H1 (cell line): ENCODE measurements around the gene CREB3L4. TPM values are rescaled to one million over a fixed set of nuclear protein-coding genes. Genes with fewer than 3 reads are reported as not detected.

Source experiments
- CTCF ChIA-PET: fragments of 300-600 bp; sonication (Branson Sonifier 250); formaldehyde crosslinking; loops from one replicate; lab custom pipeline; 2021; ENCODE audit not compliant: partially characterized antibody; lab: Charles Lee
- POLR2A ChIA-PET: fragments of 300-600 bp; sonication (Branson Sonifier 250); formaldehyde crosslinking; loops from one replicate; lab custom pipeline; 2021; ENCODE audit warnings: inconsistent platforms; ENCODE audit not compliant: partially characterized antibody; lab: Charles Lee
- DNase-seq, 2 experiments: peaks; one replicate each; pipeline versions ENCODE4 v3.0.0 to v3.0.0-alpha.2; 2010 to 2022; ENCODE audit warnings: low spot score in 2 of 2, low read depth in 1 of 2, mixed read lengths in 1 of 2
- FAIRE-seq: peaks from 2 replicates; lab custom pipeline; 2011; peaks lifted over from hg19 to GRCh38; lab: Jason Lieb, UNC
- H2AFZ ChIP-seq: 2 replicates; pipeline ENCODE4 v1.8.1; 2012; ENCODE audit warnings: low read length, inconsistent platforms
- H2AK5ac ChIP-seq: 2 replicates; pipeline ENCODE4 v1.6.1; 2013; ENCODE audit warnings: low read depth, low read length
- H2BK120ac ChIP-seq: replicated peaks from 2 replicates; pipeline ENCODE3; 2013; ENCODE audit warnings: low read depth, low read length, inconsistent platforms
- H2BK12ac ChIP-seq: 2 replicates; pipeline ENCODE4 v1.6.1; 2013; ENCODE audit warnings: low read depth, low read length
- H2BK15ac ChIP-seq: 2 replicates; pipeline ENCODE4 v1.6.1; 2013; ENCODE audit warnings: low read length
- H2BK20ac ChIP-seq: 2 replicates; pipeline ENCODE4 v1.6.1; 2013; ENCODE audit warnings: low read length
- H2BK5ac ChIP-seq: 2 replicates; pipeline ENCODE4 v1.6.1; 2013; ENCODE audit warnings: low read depth, low read length
- H3K14ac ChIP-seq: 2 replicates; pipeline ENCODE4 v1.6.1; 2013; ENCODE audit warnings: inconsistent platforms; ENCODE audit not compliant: insufficient read length
- H3K18ac ChIP-seq: 2 replicates; pipeline ENCODE4 v1.6.1; 2013; ENCODE audit warnings: low read length; ENCODE audit errors: extremely low read depth
- H3K23ac ChIP-seq: 2 replicates; pipeline ENCODE4 v1.6.1; 2013; ENCODE audit warnings: inconsistent platforms; ENCODE audit not compliant: insufficient read length
- H3K23me2 ChIP-seq: 2 replicates; pipeline ENCODE4 v1.6.1; 2013; ENCODE audit warnings: low read depth, low read length
- H3K27ac ChIP-seq: 2 replicates; pipeline ENCODE4 v1.6.1; 2011; ENCODE audit warnings: low read depth, low read length, inconsistent platforms
- H3K27me3 ChIP-seq, 4 experiments: replicated peaks in 1 of 4; 1 replicate in 1 of 4; 2 replicates in 3 of 4; pipeline versions ENCODE4 v1.6.1 to v1.8.1; 2011 to 2013; ENCODE audit warnings: low read length in 3 of 4, mild to moderate bottlenecking in 3 of 4, inconsistent platforms in 2 of 4, mixed read lengths in 2 of 4, moderate library complexity in 1 of 4; ENCODE audit not compliant: control insufficient read depth in 3 of 4, insufficient read depth in 3 of 4; ENCODE audit errors: extremely low read depth in 1 of 4
- H3K36me3 ChIP-seq, 4 experiments: 2 replicates each; pipeline versions ENCODE4 v1.6.1 to v1.8.1; 2011 to 2013; ENCODE audit warnings: mild to moderate bottlenecking in 4 of 4, low read length in 3 of 4, moderate library complexity in 2 of 4, control low read depth in 1 of 4, inconsistent platforms in 1 of 4; ENCODE audit not compliant: insufficient read depth in 4 of 4, control insufficient read depth in 2 of 4
- H3K4ac ChIP-seq: replicated peaks from 2 replicates; pipeline ENCODE3; 2013; ENCODE audit warnings: low read length, low read depth, mixed read lengths, inconsistent platforms; ENCODE audit not compliant: insufficient read length
- H3K4me1 ChIP-seq, 4 experiments: replicated peaks in 1 of 4; 1 replicate in 1 of 4; 2 replicates in 3 of 4; pipeline versions ENCODE4 v1.6.1 to v1.8.1; 2011 to 2013; ENCODE audit warnings: low read length in 3 of 4, inconsistent platforms in 2 of 4, mixed read lengths in 1 of 4; ENCODE audit not compliant: insufficient read depth in 4 of 4, control insufficient read depth in 3 of 4
- H3K4me2 ChIP-seq, 2 experiments: 2 replicates each; pipeline versions ENCODE4 v1.6.1 to v1.8.1; 2011 to 2013; ENCODE audit warnings: low read depth in 2 of 2, low read length in 2 of 2, control low read depth in 1 of 2, inconsistent platforms in 1 of 2, mild to moderate bottlenecking in 1 of 2; ENCODE audit not compliant: insufficient read depth in 1 of 2
- H3K4me3 ChIP-seq, 4 experiments: fragments of 200-600, 300-600 bp in 1 of 4; sonication (generic), shearing (Covaris generic), sonication (Bioruptor Twin) in 1 of 4; 2 replicates each; pipeline versions ENCODE4 v1.5.1 to v1.8.1; 2011 to 2016; ENCODE audit warnings: low read length in 4 of 4, low read depth in 3 of 4, control low read depth in 2 of 4, inconsistent platforms in 2 of 4, mild to moderate bottlenecking in 2 of 4, mixed read lengths in 1 of 4, moderate library complexity in 1 of 4; ENCODE audit not compliant: insufficient read depth in 2 of 4; ENCODE audit errors: extremely low read depth in 1 of 4
- H3K56ac ChIP-seq: replicated peaks from 2 replicates; pipeline ENCODE3; 2013; ENCODE audit warnings: low read depth, mild to moderate bottlenecking, mixed read lengths, low read length, inconsistent platforms; ENCODE audit not compliant: insufficient read length
- H3K79me1 ChIP-seq: 2 replicates; pipeline ENCODE4 v1.6.1; 2013; ENCODE audit warnings: low read depth, low read length, control low read depth
- H3K79me2 ChIP-seq, 2 experiments: 2 replicates each; pipeline versions ENCODE4 v1.6.1 to v1.8.1; 2012 to 2013; ENCODE audit warnings: low read length in 2 of 2, mild to moderate bottlenecking in 2 of 2, inconsistent platforms in 1 of 2; ENCODE audit not compliant: insufficient read depth in 2 of 2, control insufficient read depth in 1 of 2
- H3K9ac ChIP-seq, 4 experiments: replicated peaks in 1 of 4; 1 replicate in 1 of 4; 2 replicates in 3 of 4; pipeline versions ENCODE4 v1.6.1 to v1.8.1; 2011 to 2013; ENCODE audit warnings: low read depth in 3 of 4, low read length in 3 of 4, control low read depth in 2 of 4, mild to moderate bottlenecking in 2 of 4, moderate library complexity in 2 of 4, inconsistent platforms in 1 of 4; ENCODE audit errors: extremely low read depth in 1 of 4
- H3K9me3 ChIP-seq, 2 experiments: 2 replicates each; pipeline versions ENCODE4 v1.6.1 to v1.8.1; 2012 to 2013; ENCODE audit warnings: mild to moderate bottlenecking in 2 of 2, moderate library complexity in 2 of 2, control low read depth in 1 of 2, inconsistent platforms in 1 of 2, low read depth in 1 of 2, low read length in 1 of 2, mixed read lengths in 1 of 2; ENCODE audit not compliant: insufficient read depth in 2 of 2
- H4K20me1 ChIP-seq, 2 experiments: replicated peaks in 1 of 2; 2 replicates each; pipeline versions ENCODE3 to v1.8.1; 2011 to 2013; ENCODE audit warnings: inconsistent platforms in 2 of 2, low read length in 2 of 2, mild to moderate bottlenecking in 1 of 2; ENCODE audit not compliant: insufficient read depth in 2 of 2, control insufficient read depth in 1 of 2
- H4K5ac ChIP-seq: 2 replicates; pipeline ENCODE4 v1.6.1; 2013; ENCODE audit warnings: low read length, low read depth, mixed read lengths, inconsistent platforms; ENCODE audit not compliant: insufficient read length
- H4K8ac ChIP-seq: 2 replicates; pipeline ENCODE4 v1.8.0; 2013; ENCODE audit warnings: mild to moderate bottlenecking, moderate library complexity, low read length, inconsistent platforms; ENCODE audit not compliant: insufficient read depth; ENCODE audit errors: extremely low read depth
- H4K91ac ChIP-seq: replicated peaks from 2 replicates; pipeline ENCODE3; 2013; ENCODE audit warnings: low read length, mixed read lengths, inconsistent platforms; ENCODE audit not compliant: insufficient read length
- CHD2 ChIP-seq: IDR thresholded peaks from 2 replicates; pipeline ENCODE4 v1.6.1; 2012; ENCODE audit warnings: low read length, improper control_type of control experiment
- CTCF ChIP-seq, 3 experiments: IDR thresholded peaks; 1 replicate in 2 of 3; 2 replicates in 1 of 3; pipeline versions ENCODE4 v1.5.1 to v1.6.1; 2011; ENCODE audit warnings: low read length in 3 of 3, mild to moderate bottlenecking in 3 of 3, inconsistent platforms in 2 of 3, low read depth in 1 of 3, moderate library complexity in 1 of 3; ENCODE audit not compliant: insufficient read depth in 1 of 3; ENCODE audit errors: control extremely low read depth in 1 of 3
- EGR1 ChIP-seq: IDR thresholded peaks from 2 replicates; pipeline ENCODE4 v1.6.1; 2011; ENCODE audit warnings: low read depth, low read length, borderline replicate concordance
- GABPA ChIP-seq: IDR thresholded peaks from 2 replicates; pipeline ENCODE4 v1.6.1; 2011; ENCODE audit warnings: mild to moderate bottlenecking, low read length, moderate library complexity, borderline replicate concordance; ENCODE audit not compliant: insufficient read depth
- JUN ChIP-seq: IDR thresholded peaks from 2 replicates; pipeline ENCODE4 v1.6.1; 2011; ENCODE audit warnings: low read depth, mild to moderate bottlenecking, improper control_type of control experiment, low read length
- KDM1A ChIP-seq: fragments of 200-600, 300-600 bp; sonication (generic); IDR thresholded peaks from 2 replicates; pipeline ENCODE4 v1.7.1; 2016; ENCODE audit warnings: mild to moderate bottlenecking, low read length, borderline replicate concordance
- NRF1 ChIP-seq: IDR thresholded peaks from 2 replicates; pipeline ENCODE4 v1.6.1; 2011; ENCODE audit warnings: mild to moderate bottlenecking, low read depth, low read length, improper control_type of control experiment
- PHF8 ChIP-seq: fragments of 200-600 bp; sonication (generic); conservative IDR thresholded peaks from 2 replicates; pipeline ENCODE4 v1.7.1; 2012; ENCODE audit warnings: low read depth, mild to moderate bottlenecking, inconsistent platforms, low read length, moderate library complexity
- TEAD4 ChIP-seq: IDR thresholded peaks from 2 replicates; pipeline ENCODE4 v1.6.1; 2012; ENCODE audit warnings: low read depth, low read length, inconsistent platforms, mixed read lengths
- WGBS, 2 experiments: shearing (Covaris generic) in 1 of 2; methylation state at CpG; one replicate each; pipeline versions ENCODE4 v1.1.6 to v1.1.7; 2013 to 2015; ENCODE audit warnings: low lambda C conversion rate in 2 of 2, mixed read lengths in 2 of 2, inconsistent platforms in 1 of 2, low coverage in 1 of 2, missing lambda C conversion rate in 1 of 2; ENCODE audit not compliant: insufficient replicate concordance in 2 of 2, insufficient coverage in 1 of 2, insufficient read length in 1 of 2; ENCODE audit errors: extremely low coverage in 1 of 2, missing lambda C conversion rate in 1 of 2; 5-methylcytosine and 5-hydroxymethylcytosine counted together
- polyA plus RNA-seq, 7 experiments: library from polyadenylated mRNA; depleted of rRNA in 3 of 7; stranded (reverse) in 5 of 7; unstranded in 2 of 7; fragments of >200 nt in 5 of 7; fragments of 200-250 nt in 2 of 7; gene quantifications; 1 replicate in 5 of 7; 2 replicates in 1 of 7; 4 replicates in 1 of 7; pipeline versions ENCODE4 v1.2.1 to v1.2.3, GENCODE V29; 2011 to 2013; ENCODE audit warnings: missing spikeins in 2 of 7, mixed read lengths in 2 of 7
- total RNA-seq: library from RNA; stranded (reverse); fragmentation: NEBNext Ultra II Directional; extraction: Animal tissue kit (Norgen Biotek cat#: 25700); gene quantifications from 2 replicates; pipeline ENCODE4 v1.2.1, GENCODE V29; 2021

CREB3L4 gene
- total and polyA plus RNA-seq, 2 of the 8 experiments (the other 6 are each of a cell fraction or from before 2014, with no cell fraction given) = 34.4 to 54.0 TPM

- Histone ChIP-seq H2AK5ac (no peak overlapping the region), H4K20me1 (peaks cover 3% of the 10 kb centered on the region in 2 experiments), H3K9ac (no peak overlapping the region), H3K4ac (no peak overlapping the region), H2BK20ac (no peak overlapping the region), H3K4me1 (peaks cover 0 to 5% (median 2%) of the 10 kb centered on the region in 4 experiments; a peak in 2 of 7 replicates), H2BK12ac (no peak overlapping the region), H3K9me3 (no peaks in the 10 kb centered on the region), H3K23ac (no peak overlapping the region), H3K56ac (no peak overlapping the region), H3K79me2 (peaks cover 0 to 18% of the 10 kb centered on the region in 2 experiments; a peak in 2 of 4 replicates), H3K27ac (no peak overlapping the region), H3K79me1 (no peaks in the 10 kb centered on the region), H4K91ac (no peak overlapping the region), H3K18ac (no peak overlapping the region), H4K5ac (no peak overlapping the region), H3K4me2 (no peak overlapping the region), H2AFZ (no peak overlapping the region), H2BK15ac (no peak overlapping the region), H2BK5ac (no peak overlapping the region), H3K36me3 (peaks cover 5 to 21% (median 17%) of the 10 kb centered on the region in 4 experiments; a peak in 5 of 8 replicates), H3K4me3 (no peak overlapping the region), H3K23me2 (peaks cover 6% of the 10 kb centered on the region; the same call in 1 of the 2 replicates), H2BK120ac (no peak overlapping the region), H3K14ac (no peak overlapping the region), H4K8ac (no peak overlapping the region), H3K27me3 (no peaks in the 10 kb centered on the region)
- ChIA-PET CTCF (interaction anchor here (0.7 to 4.2 kb wide), 8 partner anchors 8 to 146 kb away, joined by 3 to 31 read pairs (median 5); partner anchors contain the start of gene CRTC2), POLR2A (interaction anchor here (0.7 to 11.4 kb wide), 16 partner anchors 9 to 120 kb away, joined by 3 to 75 read pairs (median 22); partner anchors contain the start of genes CREB3L4, CRTC2, GATAD2B and JTB)
- WGBS, 2 experiments = 97% methylated on average over 11 of the region's 11 CpGs; no CpG with 5 or more reads in 1 of the 2 experiments
- FAIRE-seq = no peak
- no peak for DNase-seq
- TF ChIP-seq EGR1 (no peak), TEAD4 (no peak), GABPA (no peak), CTCF (IDR thresholded peaks at IDR 0.05; ENCODE audit: control extremely low read depth in 1 of 3, insufficient read depth in 1 of 3, low read depth in 1 of 3, low read length in 3 of 3) (no peak), PHF8 (no peak), JUN (no peak), KDM1A (no peak), CHD2 (no peak), NRF1 (no peak)
Measured at GRCh38 chr1:153942766-153943549, 24.7 kb upstream of the CREB3L4 start.
